H1 (cell line): Measurements from ENCODE around the gene LGALS4.

Experiments used
- CBX5 ChIP-seq: fragments of 300-800, 300-1000 bp; sonication (generic); IDR thresholded peaks from 2 replicates; pipeline ENCODE4 v1.7.1; 2016; ENCODE audit warnings: antibody characterized with exemption, low read length, low read depth
- CREB1 ChIP-seq: IDR thresholded peaks from 2 replicates; pipeline ENCODE4 v1.6.1; 2012; ENCODE audit warnings: inconsistent platforms
- CTCF ChIP-seq, 3 experiments: IDR thresholded peaks; 1 replicate in 2 of 3; 2 replicates in 1 of 3; pipeline versions ENCODE4 v1.5.1 to v1.6.1; 2011; ENCODE audit warnings: low read length in 3 of 3, mild to moderate bottlenecking in 3 of 3, inconsistent platforms in 2 of 3, low read depth in 1 of 3, moderate library complexity in 1 of 3; ENCODE audit not compliant: insufficient read depth in 1 of 3; ENCODE audit errors: control extremely low read depth in 1 of 3
- HDAC2 ChIP-seq, 2 experiments: fragments of 300-600 bp in 1 of 2; sonication (generic) in 1 of 2; IDR thresholded peaks; 2 replicates each; pipeline ENCODE4 v1.6.1; 2011 to 2012; ENCODE audit warnings: low read depth in 2 of 2, low read length in 2 of 2, mild to moderate bottlenecking in 2 of 2, moderate library complexity in 2 of 2, borderline replicate concordance in 1 of 2, inconsistent platforms in 1 of 2
- MAFK ChIP-seq: IDR thresholded peaks from 2 replicates; pipeline ENCODE4 v1.6.1; 2012; ENCODE audit warnings: low read depth, mild to moderate bottlenecking, improper control_type of control experiment, low read length
- POLR2A ChIP-seq, 2 experiments: IDR thresholded peaks; 1 replicate in 1 of 2; 2 replicates in 1 of 2; pipeline ENCODE4 v1.6.1; 2011; ENCODE audit warnings: low read depth in 2 of 2, low read length in 2 of 2, mild to moderate bottlenecking in 2 of 2; ENCODE audit errors: control extremely low read depth in 1 of 2
- RXRA ChIP-seq: IDR thresholded peaks from 2 replicates; pipeline ENCODE4 v1.6.1; 2011; ENCODE audit warnings: low read depth, mild to moderate bottlenecking, low read length, moderate library complexity; ENCODE audit not compliant: insufficient read depth
- SIN3A ChIP-seq, 2 experiments: IDR thresholded peaks in 1 of 2; conservative IDR thresholded peaks in 1 of 2; 2 replicates each; pipeline ENCODE4 v1.6.1; 2011 to 2012; ENCODE audit warnings: low read length in 2 of 2, improper control_type of control experiment in 1 of 2, low read depth in 1 of 2, mild to moderate bottlenecking in 1 of 2
- SP2 ChIP-seq: IDR thresholded peaks from 2 replicates; pipeline ENCODE4 v1.6.1; 2012; ENCODE audit warnings: mild to moderate bottlenecking, low read length, inconsistent platforms
- TAF1 ChIP-seq: IDR thresholded peaks from 2 replicates; pipeline ENCODE4 v1.6.1; 2011; ENCODE audit warnings: mild to moderate bottlenecking, low read depth, low read length
- TEAD4 ChIP-seq: IDR thresholded peaks from 2 replicates; pipeline ENCODE4 v1.6.1; 2012; ENCODE audit warnings: low read depth, low read length, inconsistent platforms, mixed read lengths

GRCh38 chr19:38856813-38857212 lies 44.1 kb upstream of the LGALS4 start:
- TF ChIP-seq SP2 (no peak), CREB1 (no peak), POLR2A (IDR thresholded peaks at IDR 0.05; ENCODE audit: control extremely low read depth in 1 of 2, low read depth in 2 of 2, low read length in 2 of 2) (no peak), MAFK (no peak), CBX5 (no peak), CTCF (IDR thresholded peaks at IDR 0.05; ENCODE audit: control extremely low read depth in 1 of 3, insufficient read depth in 1 of 3, low read depth in 1 of 3, low read length in 3 of 3) (no peak), TEAD4 (no peak), HDAC2 (IDR thresholded peaks at IDR 0.05; ENCODE audit: borderline replicate concordance in 1 of 2, low read depth in 2 of 2, low read length in 2 of 2) (no peak), SIN3A (conservative IDR thresholded peaks at IDR 0.05 in 1 of 2, IDR thresholded peaks at IDR 0.05 in 1 of 2; ENCODE audit: low read depth in 1 of 2, low read length in 2 of 2) (no peak), RXRA (no peak), TAF1 (no peak)
